Hepatocyte (in vitro differentiated cells): ENCODE results near the gene VCL. TPM values are rescaled to one million over a fixed set of nuclear protein-coding genes. Genes with fewer than 3 reads are reported as not detected.

Experiments
- DNase-seq: peaks from one replicate; pipeline ENCODE4 v3.0.0-alpha.2; 2016; ENCODE audit warnings: low spot score
- H2AFZ ChIP-seq: fragments of 200-600 bp; sonication (generic); 2 replicates; pipeline ENCODE4 v1.6.0; 2016; ENCODE audit warnings: antibody characterized with exemption, mild to moderate bottlenecking
- H3K27ac ChIP-seq: fragments of 200-600 bp; sonication (generic); 2 replicates; pipeline ENCODE4 v1.5.1; 2016; ENCODE audit warnings: mild to moderate bottlenecking
- H3K27me3 ChIP-seq: fragments of 200-600 bp; sonication (generic); 2 replicates; pipeline ENCODE4 v1.6.1; 2016
- H3K36me3 ChIP-seq: fragments of 200-600 bp; sonication (generic); replicated peaks from 2 replicates; pipeline ENCODE4 v1.5.1; 2016; ENCODE audit warnings: low read depth; ENCODE audit not compliant: insufficient read depth
- H3K4me1 ChIP-seq: fragments of 200-600 bp; sonication (generic); 2 replicates; pipeline ENCODE4 v1.5.1; 2016; ENCODE audit warnings: mild to moderate bottlenecking, moderate library complexity; ENCODE audit not compliant: insufficient read depth
- H3K4me2 ChIP-seq: fragments of 200-600 bp; sonication (generic); 2 replicates; pipeline ENCODE4 v1.6.0; 2016
- H3K4me3 ChIP-seq: fragments of 200-600 bp; sonication (generic); 2 replicates; pipeline ENCODE4 v1.5.1; 2016; ENCODE audit warnings: mild to moderate bottlenecking
- H3K79me2 ChIP-seq: fragments of 200-600 bp; sonication (generic); 2 replicates; pipeline ENCODE4 v1.6.0; 2017; ENCODE audit warnings: mild to moderate bottlenecking
- H3K9me2 ChIP-seq: fragments of 200-600 bp; sonication (generic); replicated peaks from 2 replicates; pipeline ENCODE4 v1.6.0; 2017; ENCODE audit warnings: mild to moderate bottlenecking; ENCODE audit not compliant: insufficient read depth
- H3K9me3 ChIP-seq: fragments of 200-600 bp; sonication (generic); 2 replicates; pipeline ENCODE4 v1.5.1; 2016; ENCODE audit warnings: low read depth, mild to moderate bottlenecking
- H4K20me1 ChIP-seq: fragments of 200-600 bp; sonication (generic); 2 replicates; pipeline ENCODE4 v1.6.0; 2016; ENCODE audit warnings: mild to moderate bottlenecking; ENCODE audit not compliant: insufficient read depth, poor library complexity, severe bottlenecking
- CTCF ChIP-seq: fragments of 200-600 bp; sonication (generic); IDR thresholded peaks from 2 replicates; pipeline ENCODE4 v1.5.1; 2016; ENCODE audit warnings: antibody characterized with exemption, mild to moderate bottlenecking; ENCODE audit not compliant: poor library complexity
- EZH2 ChIP-seq: fragments of 200-600 bp; sonication (generic); IDR thresholded peaks from 2 replicates; pipeline ENCODE4 v1.6.1; 2016; ENCODE audit warnings: antibody characterized with exemption, mild to moderate bottlenecking, borderline replicate concordance
- EZH2phosphoT487 ChIP-seq: fragments of 200-600 bp; sonication (generic); IDR thresholded peaks from one replicate; pipeline ENCODE4 v1.6.1; 2018; ENCODE audit warnings: antibody characterized with exemption, mild to moderate bottlenecking, low read depth, moderate library complexity; ENCODE audit not compliant: unreplicated experiment, severe bottlenecking
- WGBS: methylation state at CpG from one replicate; pipeline ENCODE4 v1.1.6; 2016; ENCODE audit warnings: low lambda C conversion rate; ENCODE audit errors: missing lambda C conversion rate; 5-methylcytosine and 5-hydroxymethylcytosine counted together
- polyA plus RNA-seq: library from polyadenylated mRNA; unstranded; fragments of >200 nt; fragmentation: Nextera tagmentation; extraction: Ambion mirVana; gene quantifications from 2 replicates; pipeline ENCODE4 v1.2.1, GENCODE V29; 2016
- total RNA-seq: library from RNA; depleted of rRNA; stranded (reverse); fragments of >200 nt; gene quantifications from 2 replicates; pipeline ENCODE4 v1.2.3, GENCODE V29; 2014

VCL gene
- total and polyA plus RNA-seq, 2 experiments from 2014 or later, result 60.8 to 93.4 TPM

GRCh38 chr10:74033702-74034101 is 35.8 kb downstream of the VCL start:
- Histone ChIP-seq H4K20me1 (no peaks in the 10 kb centered on the region), H3K79me2 (peaks cover 61% of the 10 kb centered on the region), H3K27me3 (no peaks in the 10 kb centered on the region), H3K9me3 (no peaks in the 10 kb centered on the region), H3K27ac (no peak overlapping the region), H2AFZ (no peak overlapping the region), H3K9me2 (no peaks in the 10 kb centered on the region), H3K4me1 (peaks cover 6% of the 10 kb centered on the region), H3K36me3 (no peaks in the 10 kb centered on the region), H3K4me2 (no peak overlapping the region), H3K4me3 (no peak overlapping the region)
- 100% methylated on average over 1 of the region's 1 CpG for WGBS
- DNase-seq, result no peak
- TF ChIP-seq EZH2 (no peak), CTCF (no peak), EZH2phosphoT487 (no peak)

- no peak overlapping the region for H3K4me3 ChIP-seq
- H3K27ac ChIP-seq, result peak overlapping the region; percentile 0
- DNase-seq, result no peak
- no peaks in the 10 kb centered on the region for H3K36me3 ChIP-seq
- peaks cover 6% of the 10 kb centered on the region for H3K4me1 ChIP-seq
- TF ChIP-seq CTCF (no peak), EZH2phosphoT487 (no peak), EZH2 (no peak)
- no peaks in the 10 kb centered on the region for H4K20me1 ChIP-seq
- H3K9me2 ChIP-seq, result no peaks in the 10 kb centered on the region
- 77% methylated on average over 2 of the region's 2 CpGs for WGBS
- H3K27me3 ChIP-seq, result no peaks in the 10 kb centered on the region
- H3K9me3 ChIP-seq, result no peaks in the 10 kb centered on the region
- H2AFZ ChIP-seq, result no peak overlapping the region
- peaks cover 55% of the 10 kb centered on the region for H3K79me2 ChIP-seq
- no peak overlapping the region for H3K4me2 ChIP-seq
Measured at GRCh38 chr10:74034301-74034700, 36.4 kb downstream of the VCL start.

- DNase-seq, result no peak
Measured at GRCh38 chr10:74035303-74035702, 37.4 kb downstream of the VCL start.

More at GRCh38 chr10:74035303-74035702, 37.4 kb downstream of the VCL start:
- peaks cover 45% of the 10 kb centered on the region for H3K79me2 ChIP-seq
- no peak overlapping the region for H3K4me2 ChIP-seq
- no peaks in the 10 kb centered on the region for H4K20me1 ChIP-seq
- H3K27ac ChIP-seq, result peak overlapping the region; percentile 0
- no peaks in the 10 kb centered on the region for H3K36me3 ChIP-seq
- 70% methylated on average over 1 of the region's 1 CpG for WGBS
- peak; percentile 12 for TF ChIP-seq CTCF
- TF ChIP-seq EZH2, result no peak
- H3K9me3 ChIP-seq, result no peaks in the 10 kb centered on the region
- peaks cover 6% of the 10 kb centered on the region for H3K4me1 ChIP-seq
- H2AFZ ChIP-seq, result no peak overlapping the region
- H3K4me3 ChIP-seq, result no peak overlapping the region
- H3K27me3 ChIP-seq, result no peaks in the 10 kb centered on the region
- H3K9me2 ChIP-seq, result no peaks in the 10 kb centered on the region
